Liver (tissue), 3 donors: Measurements from ENCODE around the gene KCNK10.

Experiments
- CTCF ChIP-seq: fragments of 150-350 bp; IDR thresholded peaks from 2 replicates; pipeline ENCODE4 v1.5.1; 2017; ENCODE audit warnings: improper control_type of control experiment, low read depth, low read length; ENCODE audit not compliant: missing input control
- EGR1 ChIP-seq, 2 donors: IDR thresholded peaks; 2 replicates each; pipeline ENCODE4 v1.6.1; 2016 to 2018; ENCODE audit warnings: antibody characterized with exemption in 2 of 2, low read depth in 2 of 2
- GABPA ChIP-seq, 2 donors: IDR thresholded peaks in 1 of 2; conservative IDR thresholded peaks in 1 of 2; 2 replicates each; pipeline ENCODE4 v1.6.1; 2016; ENCODE audit warnings: antibody characterized with exemption in 2 of 2, mild to moderate bottlenecking in 1 of 2, moderate library complexity in 1 of 2
- HNF4A ChIP-seq, 2 donors: conservative IDR thresholded peaks; 2 replicates each; pipeline ENCODE4 v1.6.1; 2016; ENCODE audit warnings: antibody characterized with exemption in 2 of 2, mild to moderate bottlenecking in 2 of 2
- JUND ChIP-seq, 2 donors: IDR thresholded peaks; 2 replicates each; pipeline ENCODE4 v1.6.1; 2016; ENCODE audit warnings: antibody characterized with exemption in 2 of 2
- MAX ChIP-seq: IDR thresholded peaks from 2 replicates; pipeline ENCODE4 v1.6.1; 2016; ENCODE audit warnings: antibody characterized with exemption
- REST ChIP-seq: IDR thresholded peaks from 2 replicates; pipeline ENCODE4 v1.6.1; 2016; ENCODE audit warnings: antibody characterized with exemption, mild to moderate bottlenecking
- SP1 ChIP-seq: IDR thresholded peaks from 2 replicates; pipeline ENCODE4 v1.6.1; 2018; ENCODE audit warnings: antibody characterized with exemption, mild to moderate bottlenecking
- TAF1 ChIP-seq: conservative IDR thresholded peaks from 2 replicates; pipeline ENCODE4 v1.6.1; 2016; ENCODE audit warnings: antibody characterized with exemption, mild to moderate bottlenecking
- YY1 ChIP-seq: IDR thresholded peaks from 2 replicates; pipeline ENCODE4 v1.6.1; 2016; ENCODE audit warnings: antibody characterized with exemption, mild to moderate bottlenecking
- TF ChIP-seq, protein P1 (sequence below): IDR thresholded peaks from 2 replicates; pipeline ENCODE4 v1.6.1; 2016; ENCODE audit warnings: antibody characterized with exemption
- donor health status: healthy.
- donor health status: healthy.

DNA sequence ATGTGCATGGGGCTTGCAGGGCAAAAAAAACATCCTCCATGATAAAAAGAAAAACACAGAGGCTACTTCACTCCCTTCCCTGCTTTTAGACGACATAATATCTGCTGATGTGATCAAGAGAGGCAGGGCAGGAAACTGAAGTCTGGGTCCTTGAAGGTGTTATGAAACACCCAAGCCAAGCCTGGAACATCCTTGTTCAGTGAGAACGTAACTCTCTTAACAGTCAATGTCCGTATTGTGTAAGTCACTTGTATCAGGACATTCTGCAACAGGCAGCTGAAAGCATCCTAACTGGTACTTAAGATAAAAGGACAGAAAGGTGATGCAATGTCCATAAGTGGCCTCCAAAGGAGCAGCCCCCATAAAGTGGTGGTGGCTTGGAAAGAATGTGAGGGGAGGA, 20.0 kb downstream of the KCNK10 start:
- TF ChIP-seq SP1 (no peak), CTCF (no peak), REST (no peak), JUND (IDR thresholded peaks at IDR 0.05) (no peak), TAF1 (no peak), YY1 (no peak), MAX (no peak), EGR1 (IDR thresholded peaks at IDR 0.05; ENCODE audit: low read depth in 2 of 2) (no peak), HNF4A (conservative IDR thresholded peaks at IDR 0.05) (no peak), GABPA (IDR thresholded peaks at IDR 0.05 in 1 of 2, conservative IDR thresholded peaks at IDR 0.05 in 1 of 2) (no peak)
- TF ChIP-seq, protein P1, sequence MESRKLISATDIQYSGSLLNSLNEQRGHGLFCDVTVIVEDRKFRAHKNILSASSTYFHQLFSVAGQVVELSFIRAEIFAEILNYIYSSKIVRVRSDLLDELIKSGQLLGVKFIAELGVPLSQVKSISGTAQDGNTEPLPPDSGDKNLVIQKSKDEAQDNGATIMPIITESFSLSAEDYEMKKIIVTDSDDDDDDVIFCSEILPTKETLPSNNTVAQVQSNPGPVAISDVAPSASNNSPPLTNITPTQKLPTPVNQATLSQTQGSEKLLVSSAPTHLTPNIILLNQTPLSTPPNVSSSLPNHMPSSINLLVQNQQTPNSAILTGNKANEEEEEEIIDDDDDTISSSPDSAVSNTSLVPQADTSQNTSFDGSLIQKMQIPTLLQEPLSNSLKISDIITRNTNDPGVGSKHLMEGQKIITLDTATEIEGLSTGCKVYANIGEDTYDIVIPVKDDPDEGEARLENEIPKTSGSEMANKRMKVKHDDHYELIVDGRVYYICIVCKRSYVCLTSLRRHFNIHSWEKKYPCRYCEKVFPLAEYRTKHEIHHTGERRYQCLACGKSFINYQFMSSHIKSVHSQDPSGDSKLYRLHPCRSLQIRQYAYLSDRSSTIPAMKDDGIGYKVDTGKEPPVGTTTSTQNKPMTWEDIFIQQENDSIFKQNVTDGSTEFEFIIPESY: no peak
